ENCODE measurements around the gene IRF3. TPM values are rescaled to one million over a fixed set of nuclear protein-coding genes. Genes with fewer than 3 reads are reported as not detected.
A peak's percentile ranks its signal among the peaks of the same experiment; 100 is the strongest.

Gene IRF3, protein sequence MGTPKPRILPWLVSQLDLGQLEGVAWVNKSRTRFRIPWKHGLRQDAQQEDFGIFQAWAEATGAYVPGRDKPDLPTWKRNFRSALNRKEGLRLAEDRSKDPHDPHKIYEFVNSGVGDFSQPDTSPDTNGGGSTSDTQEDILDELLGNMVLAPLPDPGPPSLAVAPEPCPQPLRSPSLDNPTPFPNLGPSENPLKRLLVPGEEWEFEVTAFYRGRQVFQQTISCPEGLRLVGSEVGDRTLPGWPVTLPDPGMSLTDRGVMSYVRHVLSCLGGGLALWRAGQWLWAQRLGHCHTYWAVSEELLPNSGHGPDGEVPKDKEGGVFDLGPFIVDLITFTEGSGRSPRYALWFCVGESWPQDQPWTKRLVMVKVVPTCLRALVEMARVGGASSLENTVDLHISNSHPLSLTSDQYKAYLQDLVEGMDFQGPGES
- 56.9 and 61.4 TPM in 2 replicates for total RNA-seq (2014; rRNA removed; shearing (Covaris generic))

DNA sequence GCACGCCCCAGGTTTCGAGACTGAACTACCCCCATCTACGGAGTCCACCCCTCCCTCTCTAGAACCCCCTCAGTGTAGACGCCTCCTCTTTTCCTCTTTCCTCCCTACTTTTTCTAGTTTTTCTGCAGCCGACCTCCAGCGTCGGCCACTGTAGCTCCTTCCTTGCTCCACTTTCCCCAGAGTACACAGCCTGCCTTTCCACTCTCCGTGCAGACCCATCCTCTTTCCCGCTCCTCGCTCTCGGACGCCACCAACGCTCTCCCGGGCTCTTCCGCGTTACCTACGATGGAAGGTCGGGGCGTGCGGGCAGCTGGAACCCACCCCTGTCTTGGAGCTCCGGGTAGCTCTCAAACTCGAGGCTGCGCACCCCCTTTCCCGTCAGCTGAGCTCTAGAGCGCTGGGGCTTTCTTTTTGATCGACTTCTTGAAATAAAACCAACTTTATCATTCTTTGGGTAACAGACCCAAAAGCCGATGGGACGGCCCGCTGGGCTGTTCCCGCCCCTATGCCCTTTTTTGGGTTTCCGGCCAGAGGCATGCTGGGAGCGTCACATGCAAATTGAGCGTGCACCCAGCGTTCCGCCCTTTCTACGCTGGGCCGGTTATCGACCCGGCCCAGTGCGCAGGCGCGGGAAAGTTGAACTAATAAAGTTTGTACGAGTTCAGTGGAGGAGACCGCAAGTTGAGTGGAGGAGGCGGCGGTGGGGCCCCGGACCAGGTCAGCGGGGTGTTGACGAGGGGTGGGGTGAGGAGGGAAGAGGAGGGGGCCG is at the start of gene IRF3, which contains the start of gene BCL2L12:
TSS of gene IRF3 (minus strand) at position 507 of the 769 bp plus-strand sequence. CDS start 1,019 bp downstream, outside the sequence.
TSS of gene BCL2L12 (plus strand) at position 583 of the 769 bp plus-strand sequence. CDS start 760 bp downstream, outside the sequence.
- peak within 1 kb of the TSS; percentile 56 for H3K4me3 ChIP-seq
- peaks cover 20% of the 10 kb centered on the region for H3K4me1 ChIP-seq (replicated peaks)
- peak within 1 kb of the TSS; percentile 12 for H3K27ac ChIP-seq
- peak; percentile 94 to 98 for DNase-seq (ENCODE audit: low read depth in 1 of 2, low spot score in 2 of 2)
- H3K27me3 ChIP-seq (replicated peaks) = no peaks in the 10 kb centered on the region
- no peaks in the 10 kb centered on the region for H3K9me3 ChIP-seq (replicated peaks)
- H3K36me3 ChIP-seq = peaks cover 56% of the 10 kb centered on the region

DNA sequence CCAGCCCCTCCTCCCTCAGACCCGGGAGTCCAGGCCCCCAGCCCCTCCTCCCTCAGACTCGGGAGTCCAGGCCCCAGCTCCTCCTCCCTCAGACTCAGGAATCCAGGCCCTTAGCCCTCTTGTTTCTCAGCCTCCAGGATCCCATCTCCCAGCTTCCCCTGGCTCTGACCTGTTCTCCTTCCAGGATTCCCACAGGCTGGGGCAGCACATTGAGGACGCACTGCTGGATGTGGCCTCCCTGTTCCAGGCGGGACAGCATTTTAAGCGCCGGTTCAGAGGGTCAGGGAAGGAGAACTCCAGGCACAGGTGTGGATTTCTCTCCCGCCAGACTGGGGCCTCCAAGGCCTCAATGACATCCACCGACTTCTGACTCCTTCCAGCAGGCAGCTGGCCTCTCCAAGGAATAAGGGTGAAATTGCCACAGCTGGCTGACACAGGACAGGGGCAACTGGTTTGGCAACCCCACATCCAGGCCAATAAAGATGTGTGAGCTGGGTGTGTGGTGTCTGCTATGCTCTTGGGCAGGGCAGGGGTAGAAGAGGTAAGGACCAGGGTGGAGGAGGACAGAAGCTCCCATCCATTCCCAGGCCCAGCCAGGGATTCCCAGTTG is 47.7 kb upstream of the IRF3 start:
- Histone ChIP-seq H3K4me3 (no peak overlapping the region), H3K27me3 (replicated peaks) (no peaks in the 10 kb centered on the region), H3K36me3 (no peaks in the 10 kb centered on the region), H3K4me1 (replicated peaks) (peaks cover 10% of the 10 kb centered on the region), H3K9me3 (replicated peaks) (0 out of 2 replicates have a peak, but pooled peaks cover 2% of the 10 kb centered on the region), H3K27ac (no peak overlapping the region)
- no peak for DNase-seq (ENCODE audit: low read depth in 1 of 2, low spot score in 2 of 2)

DNA sequence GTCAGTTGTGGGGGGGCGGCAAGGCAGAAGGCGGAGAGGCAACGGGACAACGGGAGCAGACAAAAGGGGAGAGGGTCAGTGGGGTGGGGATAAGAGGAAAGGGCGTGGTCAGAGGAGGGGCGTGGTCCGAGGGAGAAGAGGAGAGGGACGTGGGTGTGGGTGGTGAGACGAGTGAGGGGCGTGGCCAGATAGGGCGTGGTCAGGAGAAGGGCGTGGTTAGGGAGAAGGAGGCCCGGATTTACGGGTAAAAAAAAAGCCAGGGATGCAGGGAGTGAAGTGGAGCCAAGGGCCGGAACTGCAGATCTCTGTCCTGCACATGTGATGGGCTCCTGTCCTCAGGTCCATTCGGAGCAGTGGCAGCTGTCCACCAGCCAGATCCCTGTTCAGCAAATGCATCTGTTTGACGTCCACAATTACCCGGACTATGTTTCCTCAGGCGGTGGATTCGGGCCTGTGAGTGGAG is 46.8 kb upstream of the IRF3 start:
- H3K9me3 ChIP-seq (replicated peaks) = 0 out of 2 replicates have a peak, but pooled peaks cover 2% of the 10 kb centered on the region
- H3K36me3 ChIP-seq = no peaks in the 10 kb centered on the region
- no peak overlapping the region for H3K27ac ChIP-seq
- DNase-seq (ENCODE audit: low read depth in 1 of 2, low spot score in 2 of 2) = peak in 1 of 2 experiments; percentile 67
- no peaks in the 10 kb centered on the region for H3K27me3 ChIP-seq (replicated peaks)
- H3K4me1 ChIP-seq (replicated peaks) = peaks cover 10% of the 10 kb centered on the region
- no peak overlapping the region for H3K4me3 ChIP-seq

DNA sequence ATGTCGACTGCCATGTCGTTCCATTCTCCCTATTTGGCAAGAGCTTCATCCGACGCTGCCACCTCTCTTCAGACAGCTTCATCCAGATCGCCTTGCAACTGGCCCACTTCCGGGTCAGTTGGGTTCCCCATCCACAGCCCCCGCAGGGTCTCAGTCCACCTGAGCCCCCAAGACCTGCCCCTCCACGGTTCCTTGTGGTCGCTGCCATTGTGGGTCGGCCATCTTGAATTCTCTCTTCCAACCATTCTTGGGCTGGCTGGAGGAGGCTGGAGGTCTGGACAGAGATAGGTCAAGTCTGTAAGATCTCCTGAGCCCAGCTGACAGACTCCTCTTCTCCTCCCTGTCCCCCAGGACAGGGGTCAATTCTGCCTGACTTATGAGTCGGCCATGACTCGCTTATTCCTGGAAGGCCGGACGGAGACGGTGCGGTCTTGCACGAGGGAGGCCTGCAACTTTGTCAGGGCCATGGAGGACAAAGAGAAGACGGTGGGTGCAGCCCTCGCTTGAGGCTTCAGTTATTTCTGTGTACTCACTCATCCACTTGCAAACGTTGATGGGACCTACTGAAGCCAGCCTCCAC is 44.8 kb upstream of the IRF3 start:
- no peak for DNase-seq (ENCODE audit: low read depth in 1 of 2, low spot score in 2 of 2)
- no peaks in the 10 kb centered on the region for H3K27me3 ChIP-seq (replicated peaks)
- H3K4me1 ChIP-seq (replicated peaks) = peaks cover 6% of the 10 kb centered on the region
- no peak overlapping the region for H3K27ac ChIP-seq
- H3K4me3 ChIP-seq = no peak overlapping the region
- H3K36me3 ChIP-seq = no peaks in the 10 kb centered on the region
- H3K9me3 ChIP-seq (replicated peaks) = no peaks in the 10 kb centered on the region

DNA sequence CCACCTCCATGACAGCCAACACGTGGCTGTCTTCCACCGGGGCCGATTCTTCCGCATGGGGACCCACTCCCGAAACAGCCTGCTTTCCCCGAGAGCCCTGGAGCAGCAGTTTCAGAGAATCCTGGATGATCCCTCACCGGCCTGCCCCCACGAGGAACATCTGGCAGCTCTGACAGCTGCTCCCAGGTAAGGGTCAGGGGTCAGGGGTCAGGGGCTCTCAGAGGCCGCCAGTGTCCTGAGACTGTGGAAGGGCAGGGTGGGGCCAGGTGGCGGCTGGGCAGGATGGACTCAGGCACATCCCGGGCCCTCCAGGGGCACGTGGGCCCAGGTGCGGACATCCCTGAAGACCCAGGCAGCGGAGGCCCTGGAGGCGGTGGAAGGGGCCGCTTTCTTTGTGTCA is 40.3 kb upstream of the IRF3 start:
- DNase-seq (ENCODE audit: low read depth in 1 of 2, low spot score in 2 of 2) = no peak
- H3K36me3 ChIP-seq = no peaks in the 10 kb centered on the region
- H3K27ac ChIP-seq = no peak overlapping the region
- H3K27me3 ChIP-seq (replicated peaks) = no peaks in the 10 kb centered on the region
- H3K9me3 ChIP-seq (replicated peaks) = no peaks in the 10 kb centered on the region
- no peak overlapping the region for H3K4me3 ChIP-seq
- peaks cover 6% of the 10 kb centered on the region for H3K4me1 ChIP-seq (replicated peaks)

DNA sequence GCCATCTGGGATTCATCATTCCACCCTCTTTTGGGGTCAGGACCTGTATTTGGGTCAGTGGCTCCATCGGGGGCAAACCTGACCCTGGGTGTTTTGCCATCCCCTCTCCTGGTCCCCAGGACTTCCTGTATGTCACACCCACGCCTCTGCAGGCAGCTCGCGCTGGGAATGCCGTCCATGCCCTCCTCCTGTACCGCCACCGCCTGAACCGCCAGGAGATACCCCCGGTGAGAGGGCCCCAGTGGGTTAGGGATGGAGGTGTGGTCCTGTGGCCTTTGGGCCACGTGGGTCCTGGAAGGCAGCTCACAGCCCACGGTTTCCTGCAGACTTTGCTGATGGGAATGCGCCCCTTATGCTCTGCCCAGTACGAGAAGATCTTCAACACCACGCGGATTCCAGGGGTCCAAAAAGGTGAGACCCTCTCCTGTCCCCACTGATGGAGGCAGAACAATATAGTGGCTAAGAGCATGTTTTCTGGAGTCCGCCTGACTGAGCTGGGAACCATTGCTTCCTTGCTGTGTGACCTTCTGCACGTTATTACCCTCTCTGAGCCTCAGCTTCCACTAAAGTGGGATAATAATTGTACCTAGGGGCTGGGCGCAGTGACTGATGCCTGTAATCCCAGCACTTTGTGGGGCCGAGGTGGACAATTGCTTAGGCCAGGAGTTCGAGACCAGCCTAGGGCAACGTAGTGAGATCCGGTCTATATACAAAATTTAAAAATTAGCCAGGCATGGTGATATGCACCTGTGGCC is 39.4 kb upstream of the IRF3 start:
- no peak overlapping the region for H3K4me3 ChIP-seq
- H3K27me3 ChIP-seq (replicated peaks) = no peaks in the 10 kb centered on the region
- H3K4me1 ChIP-seq (replicated peaks) = no peaks in the 10 kb centered on the region
- DNase-seq (ENCODE audit: low read depth in 1 of 2, low spot score in 2 of 2) = no peak
- no peak overlapping the region for H3K27ac ChIP-seq
- no peaks in the 10 kb centered on the region for H3K36me3 ChIP-seq
- no peaks in the 10 kb centered on the region for H3K9me3 ChIP-seq (replicated peaks)

DNA sequence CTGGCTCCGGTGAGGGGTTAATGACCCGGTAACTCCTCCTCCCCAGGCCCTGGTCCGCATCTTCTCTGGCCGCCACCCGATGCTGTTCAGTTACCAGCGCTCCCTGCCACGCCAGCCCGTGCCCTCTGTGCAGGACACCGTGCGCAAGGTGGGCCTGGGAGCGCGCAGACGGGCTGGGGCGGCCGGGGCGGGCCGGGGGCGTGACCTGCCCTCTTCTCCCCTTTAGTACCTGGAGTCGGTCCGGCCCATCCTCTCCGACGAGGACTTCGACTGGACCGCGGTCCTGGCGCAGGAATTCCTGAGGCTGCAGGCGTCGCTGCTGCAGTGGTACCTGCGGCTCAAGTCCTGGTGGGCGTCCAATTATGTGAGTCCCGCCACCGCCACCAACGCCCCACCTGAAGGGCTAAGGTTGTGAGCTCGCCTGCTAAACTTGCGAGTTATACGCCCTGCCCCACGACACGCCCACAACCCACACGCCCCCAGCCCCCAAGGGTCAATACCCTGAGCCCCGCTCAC is 35.7 kb upstream of the IRF3 start:
- H3K4me1 ChIP-seq (replicated peaks) = no peaks in the 10 kb centered on the region
- no peak overlapping the region for H3K4me3 ChIP-seq
- DNase-seq (ENCODE audit: low read depth in 1 of 2, low spot score in 2 of 2) = no peak
- H3K27me3 ChIP-seq (replicated peaks) = no peaks in the 10 kb centered on the region
- no peaks in the 10 kb centered on the region for H3K36me3 ChIP-seq
- H3K27ac ChIP-seq = no peak overlapping the region
- no peaks in the 10 kb centered on the region for H3K9me3 ChIP-seq (replicated peaks)

DNA sequence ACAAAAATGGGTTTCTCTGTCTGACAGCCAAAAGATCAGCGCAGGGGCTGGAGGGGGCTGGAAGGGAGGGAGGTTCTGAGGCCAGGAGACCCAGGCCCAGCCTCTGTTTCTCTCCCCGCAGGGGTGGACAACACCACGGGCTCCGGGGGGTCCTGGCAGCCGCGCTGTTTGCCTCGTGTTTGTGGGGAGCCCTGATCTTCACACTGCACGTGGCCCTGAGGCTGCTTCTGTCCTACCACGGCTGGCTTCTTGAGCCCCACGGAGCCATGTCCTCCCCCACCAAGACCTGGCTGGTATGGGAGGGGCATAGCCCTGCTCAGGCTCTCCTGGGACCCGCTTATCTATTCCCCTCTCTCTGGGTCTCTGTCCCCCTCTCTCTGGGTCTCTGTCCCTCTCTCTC is 34.9 kb upstream of the IRF3 start:
- no peak for DNase-seq (ENCODE audit: low read depth in 1 of 2, low spot score in 2 of 2)
- no peak overlapping the region for H3K27ac ChIP-seq
- H3K27me3 ChIP-seq (replicated peaks) = no peaks in the 10 kb centered on the region
- H3K36me3 ChIP-seq = no peaks in the 10 kb centered on the region
- no peaks in the 10 kb centered on the region for H3K4me1 ChIP-seq (replicated peaks)
- no peaks in the 10 kb centered on the region for H3K9me3 ChIP-seq (replicated peaks)
- H3K4me3 ChIP-seq = no peak overlapping the region

DNA sequence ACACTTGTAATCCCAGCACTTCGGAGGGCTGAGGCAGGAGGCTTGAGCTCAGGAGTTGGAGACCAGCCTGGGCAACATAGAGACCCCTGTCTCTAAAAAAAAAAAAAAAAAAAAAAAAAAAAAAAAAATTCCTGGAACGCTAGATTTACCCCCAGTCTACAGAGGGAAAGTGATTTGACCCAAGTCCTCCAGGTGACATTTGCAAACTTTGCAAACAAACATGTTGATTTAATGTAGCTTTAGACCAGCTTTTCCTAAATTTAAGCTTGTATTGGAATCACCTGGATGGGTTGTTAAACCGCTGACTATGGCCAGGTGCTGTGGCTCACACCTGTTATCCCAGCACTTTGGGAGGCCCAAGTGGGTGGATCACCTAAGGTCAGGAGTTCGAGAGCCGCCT is 33.7 kb upstream of the IRF3 start:
- H3K4me3 ChIP-seq = no peak overlapping the region
- no peaks in the 10 kb centered on the region for H3K27me3 ChIP-seq (replicated peaks)
- no peak for DNase-seq (ENCODE audit: low read depth in 1 of 2, low spot score in 2 of 2)
- no peak overlapping the region for H3K27ac ChIP-seq
- H3K4me1 ChIP-seq (replicated peaks) = no peaks in the 10 kb centered on the region
- H3K9me3 ChIP-seq (replicated peaks) = no peaks in the 10 kb centered on the region
- H3K36me3 ChIP-seq = no peaks in the 10 kb centered on the region

DNA sequence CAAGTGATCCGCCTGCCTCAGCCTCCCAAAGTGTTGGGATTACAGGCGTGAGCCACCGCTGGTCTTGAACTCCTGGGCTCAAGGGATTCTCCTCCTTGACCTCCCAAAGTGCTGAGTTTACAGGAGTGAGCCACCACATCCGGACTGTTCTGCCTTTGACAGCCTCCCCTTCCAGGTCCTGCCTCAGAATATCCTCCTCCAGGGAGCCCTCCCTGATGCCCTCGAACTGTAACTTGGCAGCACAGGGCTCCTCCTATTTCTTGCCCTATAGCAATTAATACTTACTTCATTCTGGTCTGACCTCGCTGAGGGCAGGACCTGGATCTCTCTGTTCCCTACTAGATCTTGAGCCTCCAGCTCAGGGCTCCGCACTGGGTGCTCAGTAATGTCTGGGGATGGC is 31.2 kb upstream of the IRF3 start:
- Histone ChIP-seq H3K36me3 (no peaks in the 10 kb centered on the region), H3K9me3 (replicated peaks) (no peaks in the 10 kb centered on the region), H3K27ac (no peak overlapping the region), H3K4me1 (replicated peaks) (no peaks in the 10 kb centered on the region), H3K27me3 (replicated peaks) (no peaks in the 10 kb centered on the region), H3K4me3 (no peak overlapping the region)
- no peak for DNase-seq (ENCODE audit: low read depth in 1 of 2, low spot score in 2 of 2)

DNA sequence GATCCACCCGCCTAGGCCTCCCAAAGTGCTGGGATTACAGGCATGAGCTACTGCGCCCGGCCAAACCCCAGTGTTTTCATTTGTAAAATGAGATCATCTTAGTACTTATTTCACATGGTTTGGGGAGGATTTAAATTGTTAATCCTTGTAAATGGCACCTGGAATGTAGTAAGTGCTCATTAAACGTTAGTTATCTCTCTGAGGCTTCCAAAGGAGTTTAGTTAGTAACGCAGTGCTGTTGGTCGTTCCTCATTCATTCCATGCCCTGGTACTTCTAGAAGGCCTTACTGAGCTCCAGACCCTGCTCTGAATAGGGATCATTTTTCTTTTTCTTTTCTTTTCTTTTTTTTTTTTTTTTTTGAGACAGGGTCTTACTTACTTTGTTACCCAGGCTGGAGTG is 30.5 kb upstream of the IRF3 start:
- Histone ChIP-seq H3K4me1 (replicated peaks) (peaks cover 3% of the 10 kb centered on the region; the same call in 1 of the 2 replicates), H3K27ac (no peak overlapping the region), H3K27me3 (replicated peaks) (peaks cover 5% of the 10 kb centered on the region; the same call in 1 of the 2 replicates), H3K4me3 (no peak overlapping the region), H3K9me3 (replicated peaks) (no peaks in the 10 kb centered on the region), H3K36me3 (no peaks in the 10 kb centered on the region)
- DNase-seq (ENCODE audit: low read depth in 1 of 2, low spot score in 2 of 2) = no peak

DNA sequence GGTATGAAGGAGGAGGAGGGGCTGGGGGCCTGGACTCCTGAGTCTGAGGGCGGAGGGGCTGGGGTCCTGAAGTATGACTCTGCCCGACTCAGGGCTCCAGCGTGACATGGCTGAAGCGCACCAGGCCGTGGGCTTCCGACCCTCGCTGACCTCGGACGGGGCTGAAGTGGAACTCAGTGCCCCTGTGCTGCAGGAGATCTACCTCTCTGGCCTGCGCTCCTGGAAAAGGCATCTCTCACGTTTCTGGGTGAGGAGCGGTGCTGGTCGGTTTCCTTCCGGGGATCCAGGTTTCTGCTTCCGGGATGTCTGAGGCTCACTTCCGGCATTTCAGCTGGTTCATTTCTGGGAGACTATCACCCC is 26.5 kb upstream of the IRF3 start:
- no peak overlapping the region for H3K4me3 ChIP-seq
- peaks cover 15% of the 10 kb centered on the region for H3K36me3 ChIP-seq
- H3K27ac ChIP-seq = no peak overlapping the region
- no peaks in the 10 kb centered on the region for H3K9me3 ChIP-seq (replicated peaks)
- H3K27me3 ChIP-seq (replicated peaks) = peaks cover 9% of the 10 kb centered on the region; the same call in 1 of the 2 replicates
- no peak for DNase-seq (ENCODE audit: low read depth in 1 of 2, low spot score in 2 of 2)
- H3K4me1 ChIP-seq (replicated peaks) = peaks cover 12% of the 10 kb centered on the region

All from SJSA1 (cell line).